ENCODE measurements around the gene ARHGAP8. TPM values are rescaled to one million over a fixed set of nuclear protein-coding genes. Genes with fewer than 3 reads are reported as not detected.
"Not testable (repeated sequence)": the region's sequence is repeated elsewhere in the genome, so short reads cannot be mapped to it uniquely, and the experiment has no call there.

Gene ARHGAP8
- total RNA-seq, 2 donors from 2014 or later: 0.32 to 0.89 TPM

GRCh38 chr22:44793106-44793505 lies 40.7 kb downstream of the ARHGAP8 start:
- intact Hi-C loops (cut with DNase I): no loop called here
- DNase-seq (no peak), ATAC-seq (no peak)

- ATAC-seq (no peak), DNase-seq (no peak)
- intact Hi-C loops (cut with DNase I): no loop called here
Observed at GRCh38 chr22:44793506-44794172, 41.3 kb downstream of the ARHGAP8 start.

GRCh38 chr22:44795701-44796630 lies 43.6 kb downstream of the ARHGAP8 start:
- intact Hi-C loops (cut with DNase I): no loop called here
- DNase-seq (no peak), ATAC-seq (no peak)

GRCh38 chr22:44797181-44797725 lies 44.9 kb downstream of the ARHGAP8 start:
- no peak for DNase-seq
- intact Hi-C loops (cut with DNase I): no loop called here
- no peak for ATAC-seq

GRCh38 chr22:44799077-44799945 lies 46.9 kb downstream of the ARHGAP8 start:
- intact Hi-C loops (cut with DNase I): no loop called here
- no peak for DNase-seq
- no peak for ATAC-seq

- ATAC-seq; DNase-seq; intact Hi-C loops (cut with DNase I): not testable (repeated sequence)
Observed at GRCh38 chr22:44799946-44800634, 47.7 kb downstream of the ARHGAP8 start.

GRCh38 chr22:44801476-44801875 lies 49.1 kb downstream of the ARHGAP8 start:
- ATAC-seq: no peak
- DNase-seq: no peak
- intact Hi-C loops (cut with DNase I): no loop called here

GRCh38 chr22:44802071-44802700 lies 49.8 kb downstream of the ARHGAP8 start:
- no peak for DNase-seq
- intact Hi-C loops (cut with DNase I): no loop called here
- ATAC-seq: no peak

- DNase-seq (no peak), ATAC-seq (no peak)
- intact Hi-C loops (cut with DNase I): no loop called here
Observed at GRCh38 chr22:44802956-44803355, 50.6 kb downstream of the ARHGAP8 start.

- intact Hi-C loops (cut with DNase I): no loop called here
- ATAC-seq: no peak
Observed at GRCh38 chr22:44804327-44804726, 52.0 kb downstream of the ARHGAP8 start.

GRCh38 chr22:44805711-44806110 lies 53.3 kb downstream of the ARHGAP8 start:
- no peak for ATAC-seq
- intact Hi-C loops (cut with DNase I): no loop called here
- no peak for DNase-seq

More at GRCh38 chr22:44804327-44804726, 52.0 kb downstream of the ARHGAP8 start:
- no peak for DNase-seq

GRCh38 chr22:44807232-44807631 lies 54.9 kb downstream of the ARHGAP8 start:
- DNase-seq: no peak
- no peak for ATAC-seq
- intact Hi-C loops (cut with DNase I): no loop called here

- no peak for ATAC-seq
Observed at GRCh38 chr22:44807915-44808690, 55.7 kb downstream of the ARHGAP8 start.

GRCh38 chr22:44809456-44809855 lies 57.1 kb downstream of the ARHGAP8 start:
- intact Hi-C loops (cut with DNase I): no loop called here
- DNase-seq: peak; percentile 12
- no peak for ATAC-seq

More at GRCh38 chr22:44807915-44808690, 55.7 kb downstream of the ARHGAP8 start:
- no peak for DNase-seq
- intact Hi-C loops (cut with DNase I): no loop called here

GRCh38 chr22:44811141-44811540 lies 58.8 kb downstream of the ARHGAP8 start:
- ATAC-seq (no peak), DNase-seq (peak; percentile 12)
- intact Hi-C loops (cut with DNase I): loop anchor here in 1 of 2 donors (10.0 kb wide), 1 partner anchor 284 kb away; no protein-coding TSS in a partner anchor

GRCh38 chr22:44813416-44813815 lies 61.0 kb downstream of the ARHGAP8 start:
- no peak for ATAC-seq
- intact Hi-C loops (cut with DNase I): loop anchor here in 1 of 2 donors (10.0 kb wide), 1 partner anchor 281 kb away; no protein-coding TSS in a partner anchor
- DNase-seq: no peak
